Tibial nerve (tissue), 4 donors: ENCODE results near the gene BCAS3. TPM values are rescaled to one million over a fixed set of nuclear protein-coding genes. Genes with fewer than 3 reads are reported as not detected.

ENCODE experiments used
- DNase-seq, 2 donors: peaks; one replicate each; pipeline ENCODE4 v3.0.0-alpha.2; 2019; ENCODE audit warnings: low spot score in 2 of 2
- H3K27ac ChIP-seq, 4 donors: fragments of 200-600 bp; sonication (generic) in 3 of 4; one replicate each; pipeline ENCODE4 v1.5.1; 2017 to 2019; ENCODE audit warnings: mild to moderate bottlenecking in 1 of 4
- H3K27me3 ChIP-seq, 2 donors: fragments of 200-600 bp; sonication (generic) in 1 of 2; one replicate each; pipeline versions ENCODE4 v1.5.1 to v1.6.0; 2017 to 2019
- H3K36me3 ChIP-seq, 3 donors: fragments of 200-600 bp; sonication (generic); one replicate each; pipeline ENCODE4 v1.5.1; 2018 to 2019
- H3K4me1 ChIP-seq, 4 donors: fragments of 200-600 bp; sonication (generic) in 3 of 4; one replicate each; pipeline ENCODE4 v1.5.1; 2017 to 2019
- H3K4me3 ChIP-seq, 4 donors: fragments of 200-600 bp; sonication (generic) in 3 of 4; one replicate each; pipeline ENCODE4 v1.5.1; 2017 to 2019; ENCODE audit warnings: mild to moderate bottlenecking in 1 of 4, moderate library complexity in 1 of 4
- H3K9me3 ChIP-seq, 4 donors: fragments of 200-600 bp; sonication (generic) in 3 of 4; one replicate each; pipeline ENCODE4 v1.5.1; 2017 to 2019
- CTCF ChIP-seq, 5 experiments: fragments of 200-600 bp in 3 of 5; fragments of 450-650 bp in 2 of 5; sonication (generic) in 3 of 5; IDR thresholded peaks; one replicate each; pipeline ENCODE4 v1.5.1; 2016 to 2019; ENCODE audit warnings: antibody characterized with exemption in 5 of 5, mild to moderate bottlenecking in 3 of 5, moderate library complexity in 2 of 5
- EP300 ChIP-seq, 2 donors: sonication (generic); formaldehyde crosslinking; IDR thresholded peaks; one replicate each; pipeline ENCODE4 v1.6.1; 2017; ENCODE audit warnings: antibody characterized with exemption in 2 of 2, mild to moderate bottlenecking in 1 of 2
- POLR2A ChIP-seq, 2 donors: fragments of 450-650 bp; IDR thresholded peaks; one replicate each; pipeline ENCODE4 v1.6.1; 2017; ENCODE audit warnings: antibody characterized with exemption in 2 of 2, mild to moderate bottlenecking in 2 of 2, moderate library complexity in 2 of 2
- WGBS, 2 donors: methylation state at CpG; one replicate each; pipeline ENCODE4 v1.1.5; 2018; 5-methylcytosine and 5-hydroxymethylcytosine counted together
- total RNA-seq, 4 donors: library from RNA; depleted of rRNA; stranded (reverse); fragments of >200 nt; gene quantifications; one replicate each; pipeline ENCODE4 v1.1.0, GENCODE V29; 2016

BCAS3 gene
- total RNA-seq, 4 donors from 2014 or later: 26.4 to 48.1 (median 44.8) TPM

- no peak for TF ChIP-seq CTCF (IDR thresholded peaks at IDR 0.05)
- peak in 1 of 2 donors; percentile 12 for TF ChIP-seq EP300 (IDR thresholded peaks at IDR 0.05)
- H3K27ac ChIP-seq: peak overlapping the region in 3 of 4 donors; percentile 45 to 77 (median 69)
These were observed 330.3 kb downstream of the BCAS3 start for GRCh38 chr17:61007980-61008379.

GRCh38 chr17:61009663-61010062 lies 332.0 kb downstream of the BCAS3 start:
- Histone ChIP-seq H3K4me1 (peaks cover 0 to 31% (median 12%) of the 10 kb centered on the region in 4 donors), H3K27ac (no peak overlapping the region), H3K27me3 (no peaks in the 10 kb centered on the region), H3K36me3 (no peaks in the 10 kb centered on the region), H3K9me3 (no peaks in the 10 kb centered on the region), H3K4me3 (no peak overlapping the region)
- no peak for DNase-seq
- TF ChIP-seq EP300 (IDR thresholded peaks at IDR 0.05) (no peak), CTCF (IDR thresholded peaks at IDR 0.05) (no peak)
- WGBS, 2 donors: 37 to 53% methylated on average over 1 of the region's 1 CpG

More at GRCh38 chr17:61007980-61008379, 330.3 kb downstream of the BCAS3 start:
- WGBS, 2 donors: 38 to 48% methylated on average over 3 of the region's 3 CpGs
- Histone ChIP-seq H3K4me1 (peaks cover 0 to 31% (median 12%) of the 10 kb centered on the region in 4 donors), H3K4me3 (no peak overlapping the region), H3K9me3 (no peaks in the 10 kb centered on the region), H3K36me3 (no peaks in the 10 kb centered on the region), H3K27me3 (no peaks in the 10 kb centered on the region)
- DNase-seq: no peak

- Histone ChIP-seq H3K27me3 (no peaks in the 10 kb centered on the region), H3K36me3 (no peaks in the 10 kb centered on the region), H3K27ac (no peak overlapping the region), H3K9me3 (no peaks in the 10 kb centered on the region), H3K4me1 (peaks cover 0 to 31% (median 12%) of the 10 kb centered on the region in 4 donors), H3K4me3 (no peak overlapping the region)
- TF ChIP-seq POLR2A (IDR thresholded peaks at IDR 0.05) (no peak), EP300 (IDR thresholded peaks at IDR 0.05) (no peak), CTCF (IDR thresholded peaks at IDR 0.05) (no peak)
- DNase-seq: no peak
- 86 to 90% methylated on average over 2 of the region's 2 CpGs for WGBS, 2 donors
These were observed 333.1 kb downstream of the BCAS3 start for GRCh38 chr17:61010661-61011170.

GRCh38 chr17:61011251-61011650 lies 333.6 kb downstream of the BCAS3 start:
- Histone ChIP-seq H3K4me3 (no peak overlapping the region), H3K27me3 (no peaks in the 10 kb centered on the region), H3K36me3 (no peaks in the 10 kb centered on the region), H3K9me3 (no peaks in the 10 kb centered on the region), H3K4me1 (peaks cover 0 to 31% (median 12%) of the 10 kb centered on the region in 4 donors), H3K27ac (no peak overlapping the region)
- WGBS, 2 donors: 85 to 88% methylated on average over 4 of the region's 4 CpGs
- no peak for DNase-seq
- TF ChIP-seq CTCF (IDR thresholded peaks at IDR 0.05) (no peak), EP300 (IDR thresholded peaks at IDR 0.05) (no peak), POLR2A (IDR thresholded peaks at IDR 0.05) (no peak)

GRCh38 chr17:61015966-61016365 lies 338.3 kb downstream of the BCAS3 start:
- peaks cover 0 to 3% (median 0%) of the 10 kb centered on the region in 4 donors for H3K4me1 ChIP-seq
- no peak overlapping the region for H3K4me3 ChIP-seq
- WGBS, 2 donors: 43 to 51% methylated on average over 3 of the region's 3 CpGs
- peak overlapping the region in 1 of 4 donors; percentile 32 for H3K27ac ChIP-seq
- no peak for TF ChIP-seq EP300 (IDR thresholded peaks at IDR 0.05)
- no peak for TF ChIP-seq CTCF (IDR thresholded peaks at IDR 0.05)
- no peak for TF ChIP-seq POLR2A (IDR thresholded peaks at IDR 0.05)
- no peak for DNase-seq
- H3K9me3 ChIP-seq: no peaks in the 10 kb centered on the region
- no peaks in the 10 kb centered on the region for H3K27me3 ChIP-seq
- H3K36me3 ChIP-seq: no peaks in the 10 kb centered on the region
